LHCN-M2 (cell line): Measurements from ENCODE around the gene FTL. TPM values are rescaled to one million over a fixed set of nuclear protein-coding genes. Genes with fewer than 3 reads are reported as not detected.

Source experiments
- total RNA-seq: library from RNA; depleted of rRNA; stranded (reverse); fragments of >200 nt; gene quantifications from 2 replicates; pipeline ENCODE4 v1.2.3, GENCODE V29; 2014; rRNA removed

FTL gene
- total RNA-seq, 1 experiment from 2014 or later = 2,158 TPM

Other genes starting within 250 kb of the FTL start
- 2.4 and 3.5 TPM in 2 replicates for gene MAMSTR, start 245.6 kb upstream of the FTL start, total RNA-seq
- 0.11 and 0.26 TPM in 2 replicates for gene RASIP1, start 224.7 kb upstream of the FTL start, total RNA-seq
- not detected in 2 replicates for gene IZUMO1, start 218.4 kb upstream of the FTL start, total RNA-seq
- not detected in 2 replicates for gene FUT1, start 212.7 kb upstream of the FTL start, total RNA-seq
- gene FGF21, start 209.8 kb upstream of the FTL start, total RNA-seq = not detected in 2 replicates
- gene BCAT2, start 154.3 kb upstream of the FTL start, total RNA-seq = 23.8 and 26.5 TPM in 2 replicates
- gene HSD17B14, start 128.8 kb upstream of the FTL start, total RNA-seq = not detected in 2 replicates
- gene PLEKHA4, start 96.7 kb upstream of the FTL start, total RNA-seq = 21.3 and 27.8 TPM in 2 replicates
- 55.7 and 58.2 TPM in 2 replicates for gene PPP1R15A, start 92.9 kb upstream of the FTL start, total RNA-seq
- not detected in 2 replicates for gene TULP2, start 66.6 kb upstream of the FTL start, total RNA-seq
- 213 and 221 TPM in 2 replicates for gene NUCB1, start 65.0 kb upstream of the FTL start, total RNA-seq
- 0.96 TPM in 1 of 2 replicates, not detected in the other for gene DHDH, start 31.6 kb upstream of the FTL start, total RNA-seq
- 170 and 176 TPM in 2 replicates for gene BAX, start 10.4 kb upstream of the FTL start, total RNA-seq
- gene GYS1, start 28.0 kb downstream of the FTL start, total RNA-seq = 78.8 and 80.0 TPM in 2 replicates
- gene RUVBL2, start 28.6 kb downstream of the FTL start, total RNA-seq = 263 and 300 TPM in 2 replicates
- not detected in 2 replicates for gene LHB, start 51.8 kb downstream of the FTL start, total RNA-seq
- gene CGB3, start 59.0 kb downstream of the FTL start, total RNA-seq = not detected in 2 replicates
- 0.26 TPM in 1 of 2 replicates, not detected in the other for gene CGB2, start 66.6 kb downstream of the FTL start, total RNA-seq
- not detected in 2 replicates for gene CGB1, start 71.6 kb downstream of the FTL start, total RNA-seq
- 1.1 TPM in 1 of 2 replicates, not detected in the other for gene CGB5, start 78.5 kb downstream of the FTL start, total RNA-seq
- gene CGB8, start 83.8 kb downstream of the FTL start, total RNA-seq = 2.1 TPM in 1 of 2 replicates, not detected in the other
- 1.5 TPM in 2 replicates for gene CGB7, start 92.4 kb downstream of the FTL start, total RNA-seq
- not detected in 2 replicates for gene NTF4, start 99.5 kb downstream of the FTL start, total RNA-seq
- 0.06 TPM in 1 of 2 replicates, not detected in the other for gene KCNA7, start 107.4 kb downstream of the FTL start, total RNA-seq
- 207 and 241 TPM in 2 replicates for gene SNRNP70, start 120.1 kb downstream of the FTL start, total RNA-seq
- gene LIN7B, start 149.1 kb downstream of the FTL start, total RNA-seq = 10.2 and 14.8 TPM in 2 replicates
- gene C19orf73, start 153.8 kb downstream of the FTL start, total RNA-seq = 1.1 and 3.1 TPM in 2 replicates
- gene PPFIA3, start 154.2 kb downstream of the FTL start, total RNA-seq = 7.9 and 9.8 TPM in 2 replicates
- 2.2 TPM in 1 of 2 replicates, not detected in the other for gene HRC, start 190.1 kb downstream of the FTL start, total RNA-seq
- gene TRPM4, start 192.5 kb downstream of the FTL start, total RNA-seq = 13.9 and 14.2 TPM in 2 replicates